ENCODE measurements around the gene STXBP2. TPM values are rescaled to one million over a fixed set of nuclear protein-coding genes. Genes with fewer than 3 reads are reported as not detected.

Gene STXBP2
- total RNA-seq, 1 experiment from 2014 or later: 102 TPM

- no peaks in the 10 kb centered on the region for H3K36me3 ChIP-seq (ENCODE audit: control insufficient read depth, insufficient read depth, low read length)
- no peaks in the 10 kb centered on the region for H3K27me3 ChIP-seq (ENCODE audit: control insufficient read depth, insufficient read depth, low read length)
- in situ Hi-C loops (cut with HindIII; ENCODE audit: low pct_unique_long_range_greater_than_20kb, low sequenced_read_pairs): no loop called here
- POLR2A ChIA-PET: interaction anchor here (0.6 kb wide), 1 partner anchor 21 kb away, joined by 4 read pairs; no protein-coding TSS in a partner anchor
- no peak for ATAC-seq
- intact Hi-C loops (cut with micrococcal nuclease; ENCODE audit: unreplicated experiment): no loop called here
- DNase-seq (ENCODE audit: low read depth, low spot score): no peak
- CTCF ChIA-PET: no interaction called here
- no peak overlapping the region for H3K27ac ChIP-seq (ENCODE audit: low read length)
- no peaks in the 10 kb centered on the region for H3K9me3 ChIP-seq (ENCODE audit: control insufficient read depth, insufficient read depth, low read depth, low read length)
- TF ChIP-seq SIN3A (IDR thresholded peaks at IDR 0.05; ENCODE audit: borderline replicate concordance, insufficient read depth, low read depth, low read length) (no peak), CTCF (IDR thresholded peaks at IDR 0.05) (no peak), REST (IDR thresholded peaks at IDR 0.05; ENCODE audit: insufficient read depth in 1 of 2, low read depth in 2 of 2, low read length in 1 of 2) (no peak), POLR2AphosphoS5 (IDR thresholded peaks at IDR 0.05; ENCODE audit: low read depth, low read length) (no peak), TCF7L2 (IDR thresholded peaks at IDR 0.05; ENCODE audit: low read depth, low read length) (no peak)
- H3K4me1 ChIP-seq (ENCODE audit: control insufficient read depth, insufficient read depth, low read length): no peaks in the 10 kb centered on the region
- H3K4me3 ChIP-seq (ENCODE audit: low read depth in 2 of 2, low read length in 2 of 2): no peak overlapping the region
- BruUV-seq (replicated peaks): no TSS peak
Measured at GRCh38 chr19:7602240-7602934, 34.5 kb upstream of the STXBP2 start.

GRCh38 chr19:7602935-7603497, 33.9 kb upstream of the STXBP2 start:
- in situ Hi-C loops (cut with HindIII; ENCODE audit: low pct_unique_long_range_greater_than_20kb, low sequenced_read_pairs): no loop called here
- POLR2A ChIA-PET: interaction anchor here (0.6 kb wide), 1 partner anchor 22 kb away, joined by 4 read pairs; no protein-coding TSS in a partner anchor
- ATAC-seq (no peak), DNase-seq (ENCODE audit: low read depth, low spot score) (no peak)
- Histone ChIP-seq H3K9me3 (ENCODE audit: control insufficient read depth, insufficient read depth, low read depth, low read length) (no peaks in the 10 kb centered on the region), H3K4me3 (ENCODE audit: low read depth in 2 of 2, low read length in 2 of 2) (no peak overlapping the region), H3K36me3 (ENCODE audit: control insufficient read depth, insufficient read depth, low read length) (no peaks in the 10 kb centered on the region), H3K27me3 (ENCODE audit: control insufficient read depth, insufficient read depth, low read length) (no peaks in the 10 kb centered on the region), H3K27ac (ENCODE audit: low read length) (no peak overlapping the region), H3K4me1 (ENCODE audit: control insufficient read depth, insufficient read depth, low read length) (no peaks in the 10 kb centered on the region)
- TF ChIP-seq POLR2AphosphoS5 (IDR thresholded peaks at IDR 0.05; ENCODE audit: low read depth, low read length) (no peak), CTCF (IDR thresholded peaks at IDR 0.05) (no peak), SIN3A (IDR thresholded peaks at IDR 0.05; ENCODE audit: borderline replicate concordance, insufficient read depth, low read depth, low read length) (no peak), REST (IDR thresholded peaks at IDR 0.05; ENCODE audit: insufficient read depth in 1 of 2, low read depth in 2 of 2, low read length in 1 of 2) (no peak), TCF7L2 (IDR thresholded peaks at IDR 0.05; ENCODE audit: low read depth, low read length) (no peak)
- intact Hi-C loops (cut with micrococcal nuclease; ENCODE audit: unreplicated experiment): no loop called here
- CTCF ChIA-PET: no interaction called here
- no TSS peak for BruUV-seq (replicated peaks)
